ENCODE measurements around the gene SCAMP2.

SCAMP2 gene

DNA sequence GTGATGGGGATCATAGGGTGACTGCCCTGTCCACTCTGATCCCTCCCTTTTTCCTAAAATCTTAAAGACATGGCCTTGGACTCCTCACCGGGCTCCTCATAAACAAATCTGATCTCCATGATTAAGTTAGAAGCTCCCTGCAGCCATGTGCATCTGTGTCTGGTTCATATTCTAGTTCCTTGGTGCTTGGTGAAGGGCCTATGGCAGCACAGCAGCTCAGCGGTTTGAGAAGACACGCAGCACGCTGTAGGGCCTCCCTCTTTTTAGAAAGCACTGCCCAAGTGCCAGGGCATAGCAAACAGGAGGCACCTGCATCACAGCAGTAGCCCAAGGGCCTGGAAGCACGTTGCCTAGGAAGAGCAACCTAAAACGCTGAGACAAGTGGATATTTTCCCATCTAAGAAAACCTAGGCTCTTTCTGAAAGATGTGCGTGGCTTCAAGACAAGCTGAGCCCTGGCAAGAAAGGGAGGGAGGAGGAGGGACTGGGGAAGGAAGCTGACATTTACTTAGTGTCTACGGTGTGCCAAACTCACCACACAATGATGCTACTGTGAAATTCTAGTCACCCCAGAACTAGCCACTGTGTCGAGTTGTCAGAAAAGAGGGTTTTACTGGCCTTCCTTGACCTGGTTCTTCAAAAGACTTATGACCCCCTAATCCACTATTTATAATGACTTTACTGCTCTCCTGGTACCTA lies 15.3 kb downstream of the SCAMP2 start:
- DNase-seq = no peak

DNA sequence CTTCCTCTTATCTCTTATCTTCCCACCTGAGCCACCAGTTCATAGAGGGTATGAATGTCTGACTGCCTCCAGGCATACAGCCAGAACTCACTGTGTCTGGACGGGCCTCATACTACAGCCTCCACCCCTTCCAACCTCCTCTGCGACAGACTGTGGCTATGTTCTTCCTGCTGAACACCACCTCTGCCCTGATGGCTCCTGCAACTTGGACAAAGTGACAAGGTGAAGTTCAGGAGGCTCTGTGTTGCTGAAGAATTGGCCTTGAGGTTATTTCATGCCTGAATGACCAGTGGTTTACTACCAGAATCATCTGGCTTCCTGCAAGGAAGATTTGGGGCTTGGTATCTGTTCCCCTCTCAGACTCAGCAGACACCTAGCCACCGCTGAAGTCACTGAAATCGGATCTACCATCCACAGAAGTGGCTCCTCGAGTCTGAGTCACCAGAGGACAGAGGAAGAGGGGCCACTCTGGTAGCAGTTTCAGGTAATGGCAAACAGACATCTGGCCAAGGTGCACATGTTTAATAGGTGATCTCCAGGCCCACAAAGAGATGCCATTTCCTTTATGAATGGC lies 16.0 kb downstream of the SCAMP2 start:
- DNase-seq = no peak

DNA sequence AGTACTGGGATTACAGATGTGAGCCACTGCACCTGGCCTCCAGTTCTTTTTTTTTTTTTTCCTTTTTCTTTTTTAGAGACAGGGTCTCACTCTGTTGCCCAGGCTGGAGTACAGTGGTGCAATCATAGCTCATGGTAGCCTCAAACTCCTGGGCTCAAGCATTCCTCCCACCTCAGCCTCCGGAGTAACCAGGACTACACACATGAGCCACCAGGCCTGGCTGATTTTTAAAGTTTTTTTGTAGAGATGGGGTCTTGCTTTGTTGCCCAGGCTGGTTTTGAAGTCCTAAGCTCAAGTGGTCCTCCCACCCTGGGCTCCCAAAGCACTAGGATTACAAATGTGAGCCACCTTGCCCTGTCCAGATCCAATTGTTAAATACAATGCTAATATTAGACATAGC lies 16.6 kb downstream of the SCAMP2 start:
- no peak for DNase-seq

DNA sequence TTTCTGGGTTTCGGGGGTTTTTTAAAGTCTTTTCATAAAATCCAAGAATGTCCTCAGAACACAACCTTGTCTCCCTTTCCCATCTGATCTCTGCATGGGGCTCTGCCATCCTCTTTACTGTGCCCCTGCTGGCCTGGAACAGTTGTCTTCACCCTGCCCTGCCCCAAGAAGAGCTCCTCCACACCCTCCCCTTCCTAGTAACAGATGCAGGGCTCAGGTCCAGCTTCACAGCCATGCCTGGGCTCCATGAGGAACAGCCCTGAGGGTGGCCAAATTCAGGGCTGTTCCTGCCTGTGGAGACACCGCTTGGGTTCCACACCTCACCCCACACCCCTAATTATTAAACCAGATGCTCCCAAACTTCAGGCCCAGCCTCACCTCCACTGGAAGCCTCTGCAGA lies 17.3 kb downstream of the SCAMP2 start:
- no peak for DNase-seq

DNA sequence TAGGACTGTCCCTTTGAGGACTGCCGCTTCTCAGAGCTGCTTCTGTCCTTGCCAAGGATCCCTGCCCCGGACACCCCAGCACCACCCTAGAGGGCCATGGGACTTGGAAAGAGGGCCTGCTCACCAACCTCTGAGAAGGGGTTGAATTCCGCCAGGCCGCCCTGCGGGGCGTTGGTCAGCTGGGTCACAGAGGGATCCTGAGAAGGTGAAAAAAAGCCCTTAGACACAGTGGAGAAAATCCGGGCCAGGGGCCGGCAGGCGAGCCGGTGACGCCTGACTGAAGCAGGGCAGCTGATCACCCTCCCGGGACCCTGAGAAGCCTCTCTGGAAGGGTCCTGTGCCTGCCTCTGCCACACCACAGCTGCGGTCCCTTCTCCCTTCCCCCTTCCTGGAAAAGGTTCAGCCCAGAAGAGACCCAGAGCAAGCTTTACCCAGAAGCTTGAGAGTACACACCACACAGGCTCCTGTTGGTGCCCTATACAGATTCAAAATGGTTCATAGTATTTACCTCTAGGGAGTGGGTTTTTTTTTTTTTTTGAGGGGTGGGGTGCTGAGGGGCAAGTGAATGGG lies 18.6 kb downstream of the SCAMP2 start:
- no peak for DNase-seq

DNA sequence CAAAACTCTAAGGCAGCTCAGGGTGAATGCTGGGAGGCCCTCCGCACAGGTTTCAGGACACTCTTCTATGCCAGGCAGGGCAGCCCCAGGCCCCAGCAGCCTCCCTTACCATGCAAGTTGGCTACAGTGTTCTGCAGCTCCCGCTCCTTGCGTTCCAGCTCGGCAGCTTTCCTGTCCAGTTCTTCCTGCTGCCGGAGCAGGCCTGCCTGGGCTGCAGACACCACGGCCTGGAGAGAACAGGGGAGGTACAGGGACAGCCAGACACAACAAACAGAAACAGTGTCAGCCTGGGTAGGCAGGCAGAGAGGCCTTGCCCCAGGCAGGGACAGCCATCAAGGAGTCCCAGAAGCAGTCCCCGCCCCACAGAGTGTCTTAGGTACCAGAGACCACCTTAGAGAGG lies 21.2 kb downstream of the SCAMP2 start:
- no peak for DNase-seq

DNA sequence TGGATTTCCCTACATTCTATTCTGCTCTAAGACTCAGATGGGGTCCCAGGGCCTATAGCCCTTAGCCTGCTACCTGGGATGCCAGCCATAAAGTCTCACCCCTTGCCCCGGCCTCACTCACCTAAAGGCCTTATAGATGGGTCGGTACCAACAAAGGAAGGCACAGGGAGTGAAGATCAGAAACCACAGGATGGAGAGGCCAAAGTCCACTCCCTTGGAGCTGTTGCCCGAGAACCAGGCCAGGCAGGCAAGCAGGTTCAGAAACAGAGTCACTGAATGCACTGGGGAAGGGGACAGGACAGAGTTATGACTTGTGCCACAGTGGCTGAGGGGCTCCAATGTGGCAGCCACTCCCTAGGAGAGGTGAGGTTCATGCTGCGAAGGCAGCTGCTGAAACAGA lies 22.8 kb downstream of the SCAMP2 start:
- no peak for DNase-seq

DNA sequence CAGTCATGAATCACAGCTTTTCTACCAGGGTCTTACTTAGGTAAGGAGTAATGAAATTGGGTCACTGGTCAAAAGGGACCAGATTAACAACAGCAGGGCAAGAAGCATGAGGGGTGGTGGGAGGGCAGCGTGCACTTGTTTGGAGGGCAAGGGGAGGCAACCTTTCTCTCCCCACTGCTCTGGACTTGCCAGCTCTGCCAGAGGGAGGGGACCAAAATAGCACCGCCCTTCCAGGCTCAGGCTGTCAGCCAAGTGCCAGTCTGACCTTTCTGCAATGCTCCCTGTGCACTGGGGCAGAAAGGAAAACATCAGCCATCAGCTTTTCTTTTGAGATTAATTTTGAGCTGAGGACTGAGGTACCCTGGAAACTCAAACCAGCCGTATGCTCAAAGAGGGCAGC lies 25.7 kb downstream of the SCAMP2 start:
- no peak for DNase-seq

DNA sequence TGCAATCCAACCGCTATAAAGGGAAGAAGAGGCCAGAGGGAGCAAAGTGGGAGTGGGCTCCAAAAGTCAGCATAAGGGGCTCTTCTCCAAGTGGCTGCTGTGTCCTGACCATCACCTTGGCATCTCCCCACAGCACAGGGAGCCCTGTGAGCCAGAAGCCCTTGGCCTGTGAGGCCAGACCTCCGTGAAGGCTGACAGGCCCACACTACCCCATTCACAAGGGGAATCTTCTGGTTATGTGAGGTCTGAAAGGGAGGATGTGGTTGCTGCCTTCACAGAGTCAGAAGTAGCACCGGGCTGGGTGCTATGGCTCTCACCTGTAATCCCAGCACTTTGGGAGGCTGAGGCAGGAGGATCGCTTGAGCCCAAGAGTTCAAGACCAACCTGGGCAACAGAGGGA lies 27.6 kb downstream of the SCAMP2 start:
- DNase-seq = no peak

DNA sequence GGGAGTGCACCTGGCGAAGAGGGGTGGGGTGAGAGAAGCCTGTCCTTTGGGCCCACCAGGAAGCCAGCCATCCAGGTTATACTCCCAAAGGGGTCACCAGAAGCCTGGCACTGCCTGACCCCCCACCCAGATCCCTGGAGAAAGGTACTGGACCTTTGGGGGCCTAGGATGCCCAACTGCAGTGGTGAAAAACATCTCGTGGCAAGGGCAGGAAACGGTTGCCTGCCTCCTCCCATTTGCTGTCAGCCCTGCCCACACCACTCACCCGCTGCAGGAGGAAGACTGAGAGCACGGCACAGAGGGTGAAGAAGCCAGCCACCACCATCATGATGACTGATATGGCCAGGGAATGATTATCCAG lies 28.0 kb downstream of the SCAMP2 start:
- DNase-seq = no peak

DNA sequence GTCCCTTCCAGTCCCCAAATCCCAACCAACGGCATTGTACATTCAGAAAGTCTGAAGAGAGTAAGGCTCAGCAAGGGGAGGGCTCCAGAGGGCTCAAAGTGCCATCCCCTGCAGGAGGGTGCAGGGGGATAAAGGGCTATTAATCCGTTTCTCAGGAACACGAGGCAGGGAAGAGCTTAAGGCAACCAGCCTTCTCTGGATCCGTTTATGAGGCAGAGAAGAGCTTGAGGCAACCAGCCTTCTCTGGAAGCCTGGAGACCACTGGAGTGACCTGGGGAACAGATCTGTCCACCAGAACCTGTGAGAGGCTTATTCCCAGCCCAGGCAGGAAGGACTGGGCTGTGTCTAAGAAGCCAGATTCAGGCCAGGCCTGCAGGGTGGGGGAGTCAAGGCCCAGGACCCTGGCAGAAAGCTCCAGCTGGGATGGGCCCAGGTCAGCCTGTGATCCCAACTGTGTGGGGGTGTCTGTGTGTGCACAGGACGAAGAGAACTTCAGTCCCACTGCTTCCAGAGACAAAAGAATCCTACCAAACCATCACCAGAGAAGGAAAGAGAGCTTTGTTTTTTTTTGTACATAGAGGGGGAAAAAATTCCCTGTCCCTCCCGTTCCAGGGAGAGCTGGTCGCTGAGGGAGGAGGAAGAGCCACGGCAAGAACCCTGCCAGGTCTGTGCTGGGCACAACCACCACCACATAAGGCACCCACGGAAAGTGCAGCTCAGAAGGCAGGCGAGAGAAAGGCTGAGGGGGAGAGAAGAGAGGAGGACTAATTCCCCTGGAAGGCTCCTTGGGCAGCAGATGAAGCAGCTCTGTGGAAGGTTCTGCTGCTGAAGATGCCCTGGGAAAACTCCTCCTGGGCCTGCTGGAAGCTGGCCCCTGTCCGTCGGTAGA lies 28.6 kb downstream of the SCAMP2 start:
- no peak for DNase-seq

DNA sequence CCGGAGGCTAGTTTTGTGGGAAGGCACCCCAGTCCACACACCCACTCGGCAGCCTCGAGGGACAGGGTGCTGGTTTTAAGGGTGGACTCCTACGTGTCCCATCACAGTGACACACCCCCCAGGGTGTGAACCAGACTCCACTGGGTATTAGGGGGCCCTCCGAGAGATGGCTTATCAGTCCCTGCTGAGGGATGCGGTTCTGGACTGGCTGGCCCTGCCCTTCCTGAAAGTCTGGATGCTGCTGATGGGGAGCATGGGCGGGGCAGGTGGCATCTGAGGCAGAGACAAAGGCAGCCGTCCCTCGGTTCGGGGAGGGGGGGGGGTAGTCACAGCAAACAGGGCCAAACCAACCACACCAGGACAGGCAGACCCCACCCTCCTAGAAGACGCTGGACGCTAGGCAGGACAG lies 29.3 kb downstream of the SCAMP2 start:
- DNase-seq = no peak

DNA sequence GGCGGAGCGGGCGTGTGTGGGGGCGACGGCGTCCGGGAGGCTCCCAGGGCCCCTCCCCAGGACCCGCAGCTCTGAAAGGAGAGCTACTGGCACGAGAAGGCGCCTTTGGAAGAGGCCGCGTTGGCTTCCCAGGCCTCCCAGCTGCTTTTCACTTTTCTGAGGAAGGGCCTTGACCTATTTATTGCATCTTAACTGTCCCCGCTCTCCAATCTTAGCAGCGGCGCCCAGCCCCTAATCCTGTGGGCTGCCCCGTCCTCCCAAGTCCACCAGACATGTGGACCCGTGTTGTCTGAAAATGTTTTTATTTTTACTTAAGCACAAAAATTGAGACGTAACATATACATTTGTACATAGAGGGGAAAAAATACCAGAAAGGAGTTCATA lies 29.7 kb downstream of the SCAMP2 start:
- DNase-seq = no peak

DNA sequence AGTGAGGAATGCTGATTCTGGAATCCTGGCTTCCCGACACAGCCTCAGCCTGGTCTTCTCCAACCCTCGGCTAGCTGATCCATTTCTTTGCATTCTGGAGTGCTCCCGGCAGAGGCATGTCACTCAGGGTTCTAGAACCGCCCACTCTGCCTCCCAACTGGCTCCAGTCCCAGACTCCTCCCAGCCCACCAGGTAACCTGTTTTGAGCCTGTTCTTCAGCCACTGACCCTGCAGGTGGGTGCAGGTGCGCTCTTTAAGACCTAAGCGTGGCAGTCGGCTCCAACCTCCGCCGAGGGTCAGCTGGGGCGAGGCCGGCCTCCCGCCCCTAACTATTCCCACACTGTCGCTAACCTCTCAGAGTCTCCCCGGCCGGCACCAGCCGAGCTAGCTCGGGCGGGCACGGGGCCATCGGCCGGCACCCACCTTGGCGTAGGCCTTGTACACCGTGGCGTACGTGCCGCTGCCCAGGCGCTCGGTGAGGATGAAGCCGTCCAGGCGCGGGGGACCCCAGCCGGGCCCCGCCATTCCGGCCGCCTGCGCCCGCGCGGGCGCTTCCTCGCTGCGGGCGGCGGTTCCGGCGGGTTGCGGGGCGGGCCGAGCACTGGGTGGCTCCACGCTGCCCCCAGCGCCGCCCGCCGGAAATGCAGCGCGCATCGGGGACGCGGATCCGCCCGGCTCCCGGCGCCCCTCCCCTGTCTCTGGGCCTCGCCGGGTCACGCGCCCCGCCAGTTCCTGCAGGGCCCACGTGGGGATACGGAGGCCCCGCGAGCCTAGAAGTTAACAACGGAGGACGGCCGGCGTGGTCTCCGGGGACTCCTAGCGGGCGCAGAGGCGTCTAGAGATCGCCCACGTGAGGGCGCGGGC lies 30.4 kb downstream of the SCAMP2 start, which contains the start of gene ULK3:
TSS of gene ULK3 (minus strand) at position 576 of the 864 bp plus-strand sequence. CDS start at position 525, 51 bp downstream.
- DNase-seq = peak; percentile 46

DNA sequence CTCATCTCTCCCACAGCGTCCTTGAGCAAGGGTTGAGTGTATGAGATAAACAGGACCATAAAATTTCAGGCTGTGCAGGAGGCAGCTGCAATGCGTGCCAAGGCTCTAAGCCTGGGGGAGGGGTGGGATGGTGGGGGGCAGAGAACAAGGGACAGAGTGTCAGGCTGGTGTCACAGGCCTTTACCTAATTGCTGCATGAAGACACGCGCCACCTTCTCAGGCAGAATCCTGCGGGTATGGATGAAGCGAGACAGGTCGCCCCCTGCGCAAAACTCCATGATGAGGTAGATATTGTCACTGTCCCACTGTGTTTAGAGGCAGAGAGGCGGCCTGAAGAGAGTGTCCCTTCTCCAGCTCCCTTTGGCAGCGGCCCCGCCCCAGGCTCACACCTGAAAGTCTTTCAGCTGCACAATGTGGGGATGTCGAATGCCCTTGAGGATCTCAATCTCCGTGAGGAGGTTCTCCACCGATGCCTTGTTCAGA lies 31.2 kb downstream of the SCAMP2 start:
- DNase-seq = no peak

DNA sequence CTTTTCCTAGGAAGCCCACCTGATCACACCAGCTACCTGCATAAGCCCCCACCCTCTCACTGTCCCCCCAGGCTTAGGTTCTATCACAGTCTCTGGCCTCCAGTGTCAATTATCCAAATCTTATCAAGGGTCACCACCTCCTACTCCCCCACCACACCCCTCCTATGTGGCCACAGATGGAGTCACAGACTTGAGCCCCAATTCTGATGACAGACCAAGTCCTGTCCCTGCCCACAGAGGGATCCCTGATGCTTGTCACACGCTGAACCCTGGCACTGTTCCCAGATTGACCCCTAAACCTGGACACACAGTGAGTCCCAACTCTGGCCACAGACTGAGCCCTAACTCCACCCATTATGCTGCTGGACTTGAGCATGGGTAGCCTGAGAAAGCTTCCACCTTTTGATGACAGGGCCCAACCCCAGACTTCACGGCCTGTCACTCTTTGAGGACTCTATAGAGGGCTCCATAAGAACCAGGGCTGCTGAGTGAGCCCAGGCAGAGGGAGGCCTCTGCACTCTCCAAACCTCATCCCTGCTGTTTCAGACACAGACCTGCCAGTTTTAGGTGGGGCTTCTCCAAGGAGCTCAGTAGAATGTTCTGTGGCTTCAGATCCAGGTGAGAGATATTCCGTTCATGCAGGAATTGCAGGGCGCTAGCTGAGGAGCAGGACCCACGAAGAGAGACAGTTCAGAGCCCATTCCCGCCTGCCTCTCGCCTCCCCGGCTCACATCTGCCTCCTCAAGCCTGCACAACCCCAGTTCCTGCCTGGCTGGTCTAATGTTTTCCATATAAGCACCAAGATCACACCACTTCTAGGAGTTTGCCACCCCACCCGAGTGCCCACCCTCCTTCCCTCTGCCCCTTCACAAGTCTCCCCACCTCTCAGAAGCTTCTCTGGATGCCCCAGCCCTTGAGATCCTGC lies 32.1 kb downstream of the SCAMP2 start:
- DNase-seq = no peak

DNA sequence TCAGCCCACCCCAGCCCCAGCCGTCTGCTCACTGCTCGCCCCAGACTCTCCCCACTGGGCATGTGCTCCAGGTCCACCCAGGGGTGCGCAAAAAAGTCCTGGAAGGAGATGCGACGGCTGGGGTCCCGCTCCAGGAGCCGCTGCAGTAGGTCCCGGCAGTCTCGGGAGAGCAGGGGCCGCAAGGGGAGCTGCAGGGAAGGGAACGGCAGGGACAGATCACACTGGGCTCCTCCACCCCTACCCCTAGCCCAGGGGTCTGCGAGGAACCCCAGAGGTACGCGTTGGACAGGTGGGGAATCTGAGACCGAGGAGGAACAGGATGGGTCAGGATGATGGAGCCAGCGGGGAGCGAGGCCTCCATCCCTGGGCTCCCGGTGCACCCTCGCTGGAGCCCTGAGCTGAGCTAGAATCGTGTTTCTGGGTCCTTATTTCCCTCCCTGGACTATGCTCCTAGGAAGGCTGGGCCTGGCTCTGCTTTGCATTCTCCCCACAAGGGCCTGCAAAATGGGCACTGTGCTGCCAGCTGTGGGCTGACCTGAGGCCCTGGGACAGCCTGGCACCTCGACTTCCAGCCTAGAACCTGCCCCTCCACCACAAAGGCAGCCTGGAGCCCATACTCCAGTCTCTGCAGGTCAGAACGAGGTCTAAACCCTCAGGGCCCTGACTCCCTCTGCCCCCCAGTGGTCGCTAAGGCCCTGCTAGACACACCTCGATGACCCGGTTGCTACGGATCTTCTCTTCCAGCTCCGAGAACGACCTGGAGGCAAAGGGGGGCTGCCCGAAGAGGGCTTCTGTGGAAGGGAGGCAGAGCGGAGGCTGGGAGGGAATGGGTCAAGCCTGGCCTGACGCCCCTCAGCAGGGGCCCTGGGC lies 33.4 kb downstream of the SCAMP2 start:
- DNase-seq = no peak

DNA sequence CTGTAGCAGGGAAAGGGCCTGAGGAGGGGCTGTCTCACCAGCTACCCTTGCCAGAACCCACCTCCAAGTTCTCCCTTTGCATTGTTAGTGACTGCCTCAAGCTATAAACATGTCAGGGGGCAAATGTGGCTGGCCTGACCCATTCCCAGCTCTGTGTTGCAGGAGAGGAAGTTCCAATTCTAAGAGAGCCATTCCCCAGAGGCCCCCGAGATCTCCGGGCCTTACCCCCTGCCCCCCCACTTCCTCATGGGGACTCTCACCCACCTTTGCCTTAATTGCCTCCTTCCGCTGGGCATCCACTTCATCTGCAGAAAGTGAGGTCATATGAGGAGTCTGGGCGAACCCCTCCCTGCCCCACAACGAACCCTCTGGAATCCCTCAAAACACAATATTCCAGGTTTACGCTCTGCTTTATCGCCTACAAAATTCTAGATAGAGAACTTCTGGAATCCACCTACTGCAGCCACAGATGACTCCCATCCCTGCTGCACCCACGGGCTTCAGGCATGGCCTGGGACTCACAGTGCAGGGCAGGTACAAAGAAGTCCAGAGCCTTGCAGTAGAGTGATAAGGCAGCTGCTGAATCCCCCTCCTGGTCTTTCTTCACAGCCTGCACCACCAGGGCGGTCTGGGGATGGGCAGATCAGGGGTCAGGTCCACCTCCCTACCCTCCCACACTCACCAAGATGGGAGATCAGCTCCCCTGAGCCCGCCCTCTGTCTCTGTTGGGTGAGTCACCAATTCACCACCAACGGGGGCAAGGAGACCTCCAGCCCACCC lies 34.2 kb downstream of the SCAMP2 start:
- no peak for DNase-seq

DNA sequence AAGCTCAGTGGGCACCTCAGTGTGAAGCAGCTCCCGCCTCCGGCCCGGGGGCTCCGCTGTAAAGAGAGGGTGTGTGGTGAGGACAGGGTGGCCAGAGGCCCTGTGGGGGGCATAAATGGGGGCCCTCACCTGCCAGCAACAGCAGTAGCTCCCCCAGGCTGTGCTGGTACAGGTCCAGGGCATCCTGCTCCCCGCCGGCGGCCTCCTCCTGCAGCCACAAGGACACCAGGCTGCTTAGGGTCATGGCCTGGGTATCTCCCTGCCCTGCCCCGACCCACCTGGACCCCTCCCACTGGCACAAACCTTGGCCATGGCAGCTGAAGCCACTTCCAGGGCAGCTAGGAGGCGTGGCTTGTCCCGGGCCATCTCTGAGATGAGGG lies 35.0 kb downstream of the SCAMP2 start:
- no peak for DNase-seq

Measured in NCI-H1694 treated with DMSO at 0.1 percent for 48 hours (cell line).